Erythroblast (primary cell): ENCODE measurements around the gene CD93.

ENCODE experiments used
- GATA1 ChIP-seq: IDR thresholded peaks from 2 replicates; pipeline ENCODE4 v1.6.1; 2011; ENCODE audit warnings: low read depth, mild to moderate bottlenecking, control low read depth, low read length, moderate library complexity
- POLR2A ChIP-seq: IDR thresholded peaks from 2 replicates; pipeline ENCODE4 v1.6.1; 2011; ENCODE audit warnings: mild to moderate bottlenecking, low read length

DNA sequence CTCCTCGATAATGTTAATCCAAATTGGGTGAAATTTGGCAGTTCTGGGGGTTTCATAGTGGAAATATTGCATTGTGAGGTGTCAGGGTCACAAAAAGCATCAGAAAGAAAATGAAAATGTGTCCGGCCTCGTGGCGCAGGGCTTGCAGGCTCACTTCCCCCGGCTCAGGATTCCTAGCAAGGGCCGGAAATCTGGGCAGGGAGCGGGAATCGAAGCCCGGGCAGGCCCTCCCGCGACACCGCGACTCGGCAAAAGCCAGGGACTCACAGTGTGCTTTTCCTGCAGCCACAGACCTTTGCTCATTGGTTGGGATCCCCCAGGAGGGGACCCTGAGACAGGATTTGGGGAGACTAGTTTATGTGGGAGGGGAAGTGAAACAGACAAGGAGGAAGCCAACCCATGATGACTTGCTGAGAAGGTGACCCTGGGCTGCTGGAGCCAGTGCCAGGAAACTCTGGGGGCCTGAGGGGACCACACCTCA is 847 bp upstream of the CD93 start:
- TF ChIP-seq POLR2A (no peak), GATA1 (no peak)
